Osteocyte (in vitro differentiated cells): ENCODE measurements around the gene ARID5B. TPM values are rescaled to one million over a fixed set of nuclear protein-coding genes. Genes with fewer than 3 reads are reported as not detected.

ENCODE experiments used
- DNase-seq: peaks from one replicate; pipeline ENCODE4 v3.0.0; 2021; ENCODE audit warnings: mixed read lengths; ENCODE audit not compliant: unreplicated experiment; ENCODE audit errors: extremely low spot score
- H3K27ac Mint-ChIP-seq: one replicate; pipeline ENCODE4 v1.8.0; 2021; ENCODE audit warnings: mild to moderate bottlenecking, mixed read lengths; ENCODE audit not compliant: unreplicated experiment
- H3K27me3 Mint-ChIP-seq: one replicate; pipeline ENCODE4 v1.8.0; 2021; ENCODE audit warnings: mixed read lengths; ENCODE audit not compliant: unreplicated experiment
- H3K36me3 Mint-ChIP-seq: one replicate; pipeline ENCODE4 v1.8.0; 2021; ENCODE audit warnings: mixed read lengths; ENCODE audit not compliant: unreplicated experiment
- H3K4me1 Mint-ChIP-seq: one replicate; pipeline ENCODE4 v1.8.0; 2021; ENCODE audit warnings: mixed read lengths; ENCODE audit not compliant: unreplicated experiment
- H3K4me3 Mint-ChIP-seq: one replicate; pipeline ENCODE4 v1.8.0; 2021; ENCODE audit warnings: mild to moderate bottlenecking, moderate library complexity, mixed read lengths; ENCODE audit not compliant: unreplicated experiment
- H3K9me3 Mint-ChIP-seq: one replicate; pipeline ENCODE4 v1.8.0; 2021; ENCODE audit warnings: mixed read lengths; ENCODE audit not compliant: unreplicated experiment
- CTCF ChIP-seq: fragments of 200-600 bp; sonication (generic); IDR thresholded peaks from 2 replicates; pipeline ENCODE4 v1.5.0; 2021; ENCODE audit warnings: antibody characterized with exemption, mild to moderate bottlenecking, moderate library complexity
- total RNA-seq: library from RNA; stranded (reverse); gene quantifications from 2 replicates; pipeline ENCODE4 v1.2.1, GENCODE V29; 2021

Gene ARID5B
- total RNA-seq, 1 donor from 2014 or later = 89.4 TPM

GRCh38 chr10:62052276-62052675 lies 150.8 kb downstream of the ARID5B start:
- no peak for DNase-seq
- no peak for TF ChIP-seq CTCF
- Mint-ChIP-seq H3K36me3 (peaks cover 55% of the 10 kb centered on the region), H3K27me3 (no peaks in the 10 kb centered on the region), H3K27ac (peak overlapping the region; percentile 99), H3K4me3 (peak overlapping the region; percentile 97), H3K4me1 (peaks cover 81% of the 10 kb centered on the region), H3K9me3 (no peaks in the 10 kb centered on the region)

GRCh38 chr10:62053860-62054259 lies 152.4 kb downstream of the ARID5B start:
- no peak for TF ChIP-seq CTCF
- Mint-ChIP-seq H3K36me3 (peaks cover 69% of the 10 kb centered on the region), H3K27me3 (no peaks in the 10 kb centered on the region), H3K9me3 (no peaks in the 10 kb centered on the region), H3K27ac (peak overlapping the region; percentile 82), H3K4me1 (peaks cover 82% of the 10 kb centered on the region), H3K4me3 (peak overlapping the region; percentile 97)
- DNase-seq = no peak

GRCh38 chr10:62054408-62054807 lies 152.9 kb downstream of the ARID5B start:
- Mint-ChIP-seq H3K27ac (peak overlapping the region; percentile 82), H3K27me3 (no peaks in the 10 kb centered on the region), H3K4me1 (peaks cover 85% of the 10 kb centered on the region), H3K9me3 (no peaks in the 10 kb centered on the region), H3K4me3 (peak overlapping the region; percentile 97), H3K36me3 (peaks cover 72% of the 10 kb centered on the region)
- no peak for TF ChIP-seq CTCF
- DNase-seq = no peak

- Mint-ChIP-seq H3K9me3 (no peaks in the 10 kb centered on the region), H3K4me1 (peaks cover 90% of the 10 kb centered on the region), H3K36me3 (peaks cover 75% of the 10 kb centered on the region), H3K27ac (peak overlapping the region; percentile 82), H3K27me3 (no peaks in the 10 kb centered on the region), H3K4me3 (peak overlapping the region; percentile 97)
- TF ChIP-seq CTCF = no peak
- DNase-seq = no peak
Measured at GRCh38 chr10:62054830-62055229, 153.3 kb downstream of the ARID5B start.

GRCh38 chr10:62056219-62056618 lies 154.7 kb downstream of the ARID5B start:
- Mint-ChIP-seq H3K36me3 (peaks cover 85% of the 10 kb centered on the region), H3K27me3 (no peaks in the 10 kb centered on the region), H3K9me3 (no peaks in the 10 kb centered on the region), H3K4me1 (peaks cover 97% of the 10 kb centered on the region), H3K4me3 (peak overlapping the region; percentile 97), H3K27ac (peak overlapping the region; percentile 82)
- TF ChIP-seq CTCF = no peak
- DNase-seq = no peak
